PC-3 (cell line): ENCODE measurements around the gene MC5R.

Experiments
- CTCF ChIP-seq: fragments of 300-600 bp; sonication (generic); conservative IDR thresholded peaks from 2 replicates; pipeline ENCODE4 v1.5.1; 2017; ENCODE audit warnings: antibody characterized with exemption, low read depth, mild to moderate bottlenecking, low read length
- EZH2 ChIP-seq: fragments of 300-600 bp; sonication (generic); IDR thresholded peaks from one replicate; pipeline ENCODE4 v1.6.1; 2017; ENCODE audit warnings: antibody characterized with exemption, mild to moderate bottlenecking, low read length; ENCODE audit not compliant: unreplicated experiment

GRCh38 chr18:13831864-13832508 lies 8.0 kb downstream of the MC5R start:
- TF ChIP-seq CTCF (peak; percentile 61), EZH2 (no peak)
